B cell (primary cell): Measurements from ENCODE around the gene MLLT3. TPM values are rescaled to one million over a fixed set of nuclear protein-coding genes. Genes with fewer than 3 reads are reported as not detected.

Experiments
- ATAC-seq: fragments of 200-7000 bp; cut with Tn5 transposase; one replicate; pipeline ENCODE4 v1.10.0; 2021; ENCODE audit warnings: low read depth, mild to moderate bottlenecking, moderate number of reproducible peaks, moderate library complexity
- CTCF ChIA-PET: fragments of 350-600 bp; sonication (Branson Sonifier 250); formaldehyde crosslinking; loops from one replicate; lab custom pipeline; 2021; ENCODE audit warnings: antibody characterized with exemption, inconsistent platforms; lab: Charles Lee
- POLR2A ChIA-PET: fragments of 350-600 bp; sonication (Branson Sonifier 250); formaldehyde crosslinking; loops from one replicate; lab custom pipeline; 2021; ENCODE audit warnings: antibody characterized with exemption; lab: Charles Lee
- DNase-seq: peaks from one replicate; pipeline ENCODE4 v3.0.0; 2013
- H2AFZ ChIP-seq: 2 replicates; pipeline ENCODE4 v1.6.1; 2012; ENCODE audit warnings: mild to moderate bottlenecking, low read depth, low read length; ENCODE audit not compliant: insufficient read depth, poor library complexity, severe bottlenecking
- H3K27ac ChIP-seq, 2 donors: 1 replicate in 1 of 2; 2 replicates in 1 of 2; pipeline ENCODE4 v1.5.1; 2012 to 2013; ENCODE audit warnings: low read length in 2 of 2, mild to moderate bottlenecking in 2 of 2, moderate library complexity in 1 of 2
- H3K27me3 ChIP-seq, 4 experiments: fragments of 200-600 bp in 1 of 4; sonication (generic) in 1 of 4; replicated peaks in 1 of 4; 1 replicate in 2 of 4; 2 replicates in 2 of 4; pipeline versions ENCODE4 v1.6.1 to v1.7.0; 2013 to 2016; ENCODE audit warnings: low read length in 3 of 4, mild to moderate bottlenecking in 2 of 4, mixed read lengths in 1 of 4, moderate library complexity in 1 of 4; ENCODE audit not compliant: insufficient read depth in 4 of 4, control insufficient read depth in 3 of 4; ENCODE audit errors: control extremely low read depth in 1 of 4
- H3K36me3 ChIP-seq, 2 experiments: replicated peaks in 1 of 2; 1 replicate in 1 of 2; 2 replicates in 1 of 2; pipeline versions ENCODE4 v1.6.1 to v1.7.1; 2013; ENCODE audit warnings: low read length in 1 of 2; ENCODE audit not compliant: insufficient read depth in 2 of 2, control insufficient read depth in 1 of 2; ENCODE audit errors: control extremely low read depth in 1 of 2, extremely low read depth in 1 of 2
- H3K4me1 ChIP-seq, 2 donors: fragments of 200-600 bp in 1 of 2; sonication (generic) in 1 of 2; 1 replicate in 1 of 2; 2 replicates in 1 of 2; pipeline versions ENCODE4 v1.5.1 to v1.6.1; 2013 to 2017; ENCODE audit warnings: low read length in 2 of 2; ENCODE audit not compliant: control insufficient read depth in 2 of 2, insufficient read depth in 2 of 2
- H3K4me2 ChIP-seq: replicated peaks from 2 replicates; pipeline ENCODE3; 2012; ENCODE audit warnings: mild to moderate bottlenecking, low read depth, low read length; ENCODE audit not compliant: poor library complexity, severe bottlenecking
- H3K4me3 ChIP-seq, 5 experiments: fragments of 200-600 bp in 1 of 5; sonication (generic) in 1 of 5; 1 replicate in 3 of 5; 2 replicates in 2 of 5; pipeline versions ENCODE4 v1.5.1 to v1.7.0; 2011 to 2016; ENCODE audit warnings: low read length in 4 of 5, mild to moderate bottlenecking in 4 of 5, low read depth in 2 of 5, control low read depth in 1 of 5, moderate library complexity in 1 of 5; ENCODE audit not compliant: insufficient read depth in 1 of 5; ENCODE audit errors: control extremely low read depth in 1 of 5, extremely low read depth in 1 of 5
- H3K79me2 ChIP-seq: fragments of 200-600 bp; sonication (generic); one replicate; pipeline ENCODE4 v1.6.0; 2016; ENCODE audit warnings: low read length; ENCODE audit not compliant: control insufficient read depth, insufficient read depth
- H3K9ac ChIP-seq: fragments of 200-600 bp; sonication (generic); 2 replicates; pipeline ENCODE4 v1.6.1; 2017; ENCODE audit warnings: mild to moderate bottlenecking, low read length, moderate library complexity
- H3K9me3 ChIP-seq, 3 donors: one replicate each; pipeline versions ENCODE4 v1.6.1 to v1.7.1; 2013; ENCODE audit warnings: low read length in 2 of 3; ENCODE audit not compliant: control insufficient read depth in 2 of 3, insufficient read depth in 1 of 3; ENCODE audit errors: control extremely low read depth in 1 of 3
- H4K20me1 ChIP-seq: 2 replicates; pipeline ENCODE4 v1.6.0; 2012; ENCODE audit warnings: mild to moderate bottlenecking, low read length; ENCODE audit not compliant: insufficient read depth, control insufficient read depth, poor library complexity, severe bottlenecking
- H3K27ac Mint-ChIP-seq: one replicate; pipeline ENCODE4 v1.8.0; 2021; ENCODE audit warnings: mixed read lengths
- H3K27me3 Mint-ChIP-seq: one replicate; pipeline ENCODE4 v1.8.0; 2021; ENCODE audit warnings: mixed read lengths
- H3K4me1 Mint-ChIP-seq: one replicate; pipeline ENCODE4 v1.8.0; 2021; ENCODE audit warnings: mixed read lengths
- H3K4me3 Mint-ChIP-seq: one replicate; pipeline ENCODE4 v1.8.0; 2021; ENCODE audit warnings: mixed read lengths
- H3K9me3 Mint-ChIP-seq: one replicate; pipeline ENCODE4 v1.8.0; 2022; ENCODE audit warnings: mixed read lengths; ENCODE audit not compliant: insufficient read depth
- CTCF ChIP-seq: fragments of 200-600 bp; IDR thresholded peaks from one replicate; pipeline ENCODE4 v1.8.0; 2022; ENCODE audit warnings: antibody characterized with exemption, mild to moderate bottlenecking
- EZH2 ChIP-seq: IDR thresholded peaks from 2 replicates; pipeline ENCODE4 v1.6.1; 2012; ENCODE audit warnings: borderline replicate concordance, low read depth, mild to moderate bottlenecking, moderate library complexity, low read length; ENCODE audit not compliant: insufficient read depth, poor library complexity, severe bottlenecking
- WGBS: methylation state at CpG from one replicate; pipeline ENCODE4 v1.1.5; 2013; ENCODE audit warnings: missing lambda C conversion rate; ENCODE audit not compliant: insufficient coverage; 5-methylcytosine and 5-hydroxymethylcytosine counted together
- intact Hi-C: fragments of 100-400 bp; cut with micrococcal nuclease; formaldehyde crosslinking; loops from one replicate; pipeline ENCODE4 v1.10.0; 2022
- polyA plus RNA-seq: library from polyadenylated mRNA; depleted of rRNA; stranded (reverse); fragments of >200 nt; gene quantifications from 2 replicates; pipeline ENCODE4 v1.2.3, GENCODE V29; 2012
- total RNA-seq, 2 donors: library from RNA; stranded (reverse); fragments of 120-200 nt in 1 of 2; gene quantifications; 1 replicate in 1 of 2; 2 replicates in 1 of 2; pipeline versions ENCODE4 v1.2.3 to v1.2.4, GENCODE V29; 2013 to 2022

Gene MLLT3
- total and polyA plus RNA-seq, 2 donors (not counting 1 experiment from before 2014, with no cell fraction given), result 3.4 to 3.6 TPM

GRCh38 chr9:20396509-20396908, 225.8 kb downstream of the MLLT3 start:
- TF ChIP-seq CTCF (no peak), EZH2 (no peak)
- Mint-ChIP-seq H3K4me3 (no peak overlapping the region), H3K9me3 (no peaks in the 10 kb centered on the region), H3K4me1 (peaks cover 3% of the 10 kb centered on the region), H3K27me3 (no peaks in the 10 kb centered on the region), H3K27ac (no peak overlapping the region)
- H3K4me3 ChIP-seq, result no peak overlapping the region
- no peaks in the 10 kb centered on the region for H3K27me3 ChIP-seq
- H3K36me3 ChIP-seq, result no peaks in the 10 kb centered on the region
- DNase-seq (no peak), ATAC-seq (no peak)
- H2AFZ ChIP-seq, result no peak overlapping the region
- peaks cover 3 to 10% of the 10 kb centered on the region in 2 donors for H3K4me1 ChIP-seq
- H3K9me3 ChIP-seq, result no peaks in the 10 kb centered on the region
- no peaks in the 10 kb centered on the region for H4K20me1 ChIP-seq
- no peak overlapping the region for H3K4me2 ChIP-seq
- no peak overlapping the region for H3K9ac ChIP-seq
- no peaks in the 10 kb centered on the region for H3K79me2 ChIP-seq
- WGBS, result 92% methylated on average over 2 of the region's 2 CpGs
- intact Hi-C loops, result no loop called here
- no peak overlapping the region for H3K27ac ChIP-seq
- ChIA-PET CTCF (no interaction called here), POLR2A (no interaction called here)

GRCh38 chr9:20395651-20396050, 226.6 kb downstream of the MLLT3 start:
- Mint-ChIP-seq H3K27me3 (no peaks in the 10 kb centered on the region), H3K9me3 (no peaks in the 10 kb centered on the region), H3K4me3 (no peak overlapping the region), H3K4me1 (peaks cover 3% of the 10 kb centered on the region), H3K27ac (no peak overlapping the region)
- Histone ChIP-seq H3K27me3 (no peaks in the 10 kb centered on the region), H3K79me2 (no peaks in the 10 kb centered on the region), H2AFZ (no peak overlapping the region), H3K36me3 (no peaks in the 10 kb centered on the region), H3K4me3 (no peak overlapping the region), H4K20me1 (no peaks in the 10 kb centered on the region), H3K27ac (no peak overlapping the region), H3K9ac (no peak overlapping the region), H3K4me1 (peaks cover 3 to 10% of the 10 kb centered on the region in 2 donors), H3K9me3 (no peaks in the 10 kb centered on the region), H3K4me2 (no peak overlapping the region)
- CTCF ChIA-PET, result interaction anchor here (0.7 kb wide), 1 partner anchor 545 kb away, joined by 5 read pairs; no protein-coding TSS in a partner anchor
- TF ChIP-seq EZH2 (no peak), CTCF (no peak)
- POLR2A ChIA-PET, result no interaction called here
- ATAC-seq, result no peak
- intact Hi-C loops, result no loop called here
- 44% methylated on average over 2 of the region's 2 CpGs for WGBS
- DNase-seq, result no peak
